ENCODE data around the gene HAL.

GRCh38 chr12:95978774-95979173 lies 17.4 kb downstream of the HAL start:
- TF ChIP-seq, protein P1, sequence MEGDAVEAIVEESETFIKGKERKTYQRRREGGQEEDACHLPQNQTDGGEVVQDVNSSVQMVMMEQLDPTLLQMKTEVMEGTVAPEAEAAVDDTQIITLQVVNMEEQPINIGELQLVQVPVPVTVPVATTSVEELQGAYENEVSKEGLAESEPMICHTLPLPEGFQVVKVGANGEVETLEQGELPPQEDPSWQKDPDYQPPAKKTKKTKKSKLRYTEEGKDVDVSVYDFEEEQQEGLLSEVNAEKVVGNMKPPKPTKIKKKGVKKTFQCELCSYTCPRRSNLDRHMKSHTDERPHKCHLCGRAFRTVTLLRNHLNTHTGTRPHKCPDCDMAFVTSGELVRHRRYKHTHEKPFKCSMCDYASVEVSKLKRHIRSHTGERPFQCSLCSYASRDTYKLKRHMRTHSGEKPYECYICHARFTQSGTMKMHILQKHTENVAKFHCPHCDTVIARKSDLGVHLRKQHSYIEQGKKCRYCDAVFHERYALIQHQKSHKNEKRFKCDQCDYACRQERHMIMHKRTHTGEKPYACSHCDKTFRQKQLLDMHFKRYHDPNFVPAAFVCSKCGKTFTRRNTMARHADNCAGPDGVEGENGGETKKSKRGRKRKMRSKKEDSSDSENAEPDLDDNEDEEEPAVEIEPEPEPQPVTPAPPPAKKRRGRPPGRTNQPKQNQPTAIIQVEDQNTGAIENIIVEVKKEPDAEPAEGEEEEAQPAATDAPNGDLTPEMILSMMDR (IDR thresholded peaks at IDR 0.05; ENCODE audit: low read length): no peak
- TF ChIP-seq EZH2phosphoT487 (IDR thresholded peaks at IDR 0.05; ENCODE audit: low read length) (no peak), EZH2 (optimal IDR thresholded peaks at IDR 0.05; ENCODE audit: low read depth, low read length) (no peak)
